GM12874 (cell line): ENCODE results near the gene DOCK1.

Experiments
- TF ChIP-seq, protein P1 (sequence below): IDR thresholded peaks from 2 replicates; pipeline ENCODE4 v1.5.1; 2011; ENCODE audit warnings: low read depth, mild to moderate bottlenecking, control low read depth, low read length, moderate library complexity; ENCODE audit not compliant: insufficient read depth

The DOCK1 gene

DNA sequence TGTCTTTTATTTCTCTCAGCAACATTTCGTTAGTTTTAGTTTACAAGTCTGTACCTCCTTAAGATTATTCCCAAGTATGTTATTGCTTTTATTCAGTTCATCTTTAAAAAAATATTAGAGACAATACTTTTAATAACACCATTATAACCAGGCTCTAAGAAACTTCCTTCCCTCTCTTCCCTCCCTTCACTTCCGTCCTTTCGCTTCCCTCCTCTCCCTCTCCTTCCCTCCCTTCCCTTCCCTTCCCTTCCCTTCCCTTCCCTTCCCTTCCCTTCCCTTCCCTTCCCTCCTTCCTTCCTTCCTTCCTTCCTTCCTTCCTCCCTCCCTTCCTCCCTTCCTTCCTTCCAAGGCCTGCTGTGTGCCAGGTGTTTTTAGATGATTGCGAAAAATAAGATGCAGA lies 58.1 kb downstream of the DOCK1 start:
- TF ChIP-seq, protein P1, sequence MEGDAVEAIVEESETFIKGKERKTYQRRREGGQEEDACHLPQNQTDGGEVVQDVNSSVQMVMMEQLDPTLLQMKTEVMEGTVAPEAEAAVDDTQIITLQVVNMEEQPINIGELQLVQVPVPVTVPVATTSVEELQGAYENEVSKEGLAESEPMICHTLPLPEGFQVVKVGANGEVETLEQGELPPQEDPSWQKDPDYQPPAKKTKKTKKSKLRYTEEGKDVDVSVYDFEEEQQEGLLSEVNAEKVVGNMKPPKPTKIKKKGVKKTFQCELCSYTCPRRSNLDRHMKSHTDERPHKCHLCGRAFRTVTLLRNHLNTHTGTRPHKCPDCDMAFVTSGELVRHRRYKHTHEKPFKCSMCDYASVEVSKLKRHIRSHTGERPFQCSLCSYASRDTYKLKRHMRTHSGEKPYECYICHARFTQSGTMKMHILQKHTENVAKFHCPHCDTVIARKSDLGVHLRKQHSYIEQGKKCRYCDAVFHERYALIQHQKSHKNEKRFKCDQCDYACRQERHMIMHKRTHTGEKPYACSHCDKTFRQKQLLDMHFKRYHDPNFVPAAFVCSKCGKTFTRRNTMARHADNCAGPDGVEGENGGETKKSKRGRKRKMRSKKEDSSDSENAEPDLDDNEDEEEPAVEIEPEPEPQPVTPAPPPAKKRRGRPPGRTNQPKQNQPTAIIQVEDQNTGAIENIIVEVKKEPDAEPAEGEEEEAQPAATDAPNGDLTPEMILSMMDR: no peak

GRCh38 chr10:126964190-126964589 lies 59.0 kb downstream of the DOCK1 start:
- TF ChIP-seq, protein P1: no peak

GRCh38 chr10:126966938-126967337 lies 61.7 kb downstream of the DOCK1 start:
- TF ChIP-seq, protein P1: no peak

DNA sequence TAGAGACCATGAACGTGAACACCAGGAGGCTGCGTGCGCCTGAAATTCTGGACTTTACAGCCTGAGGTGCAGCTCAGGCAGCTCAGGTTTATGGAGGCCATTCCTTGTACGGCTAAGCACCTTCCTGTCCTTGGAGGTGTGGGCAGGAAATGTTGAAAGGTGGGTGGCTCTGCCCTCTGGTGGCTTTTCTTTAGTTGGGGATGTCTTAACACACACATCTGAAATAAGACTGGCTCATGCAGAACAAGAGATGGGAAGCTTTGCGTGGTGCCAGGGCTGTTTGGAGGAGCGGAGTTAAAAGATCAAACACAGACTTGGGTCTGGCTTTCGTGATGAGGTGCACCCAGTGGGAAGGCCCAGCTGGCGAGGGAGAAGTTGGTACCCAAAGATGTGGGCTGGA lies 64.1 kb downstream of the DOCK1 start:
- TF ChIP-seq, protein P1: no peak

- TF ChIP-seq, protein P1: no peak
Observed at GRCh38 chr10:126972635-126973414, 67.6 kb downstream of the DOCK1 start.

GRCh38 chr10:126975221-126975620 lies 70.0 kb downstream of the DOCK1 start:
- TF ChIP-seq, protein P1: no peak

DNA sequence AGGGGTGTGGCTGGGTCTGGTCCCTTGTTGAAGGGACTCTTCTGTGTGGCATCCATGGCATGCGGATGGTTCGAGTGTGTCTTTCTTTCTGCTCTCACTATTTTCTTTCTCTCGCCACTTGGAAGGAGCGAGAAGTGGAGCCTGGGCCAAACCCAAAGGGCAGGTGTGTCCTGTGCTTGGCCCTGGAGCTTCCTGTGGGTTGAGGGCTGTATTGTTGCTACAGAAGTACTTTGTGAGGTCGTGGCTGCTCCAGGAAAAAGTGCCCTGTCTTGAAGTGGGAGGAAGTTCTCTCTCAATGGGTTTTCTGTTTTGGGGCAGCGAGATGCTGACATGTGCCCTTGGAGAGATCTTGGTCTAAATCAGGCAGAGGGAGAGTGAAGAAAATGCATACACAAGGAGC lies 72.0 kb downstream of the DOCK1 start:
- TF ChIP-seq, protein P1: no peak
